Neural cell (in vitro differentiated cells): ENCODE measurements around the gene ERBB4.

Source experiments
- EP300 ChIP-seq: fragments of 450-650 bp; conservative IDR thresholded peaks from 2 replicates; pipeline ENCODE4 v1.6.1; 2014; ENCODE audit warnings: antibody characterized with exemption, mild to moderate bottlenecking, moderate library complexity; ENCODE audit not compliant: poor library complexity, severe bottlenecking
- EZH2 ChIP-seq: fragments of 200-600, 300-800 bp; shearing (Covaris generic), sonication (generic); IDR thresholded peaks from 2 replicates; pipeline ENCODE4 v1.6.1; 2014; ENCODE audit warnings: antibody characterized with exemption, low read length, borderline replicate concordance, mild to moderate bottlenecking; ENCODE audit not compliant: insufficient read depth, poor library complexity, severe bottlenecking
- MXI1 ChIP-seq: fragments of 450-650 bp; conservative IDR thresholded peaks from 2 replicates; pipeline ENCODE4 v1.6.1; 2014; ENCODE audit warnings: antibody characterized with exemption, mild to moderate bottlenecking; ENCODE audit not compliant: poor library complexity, severe bottlenecking
- POLR2AphosphoS5 ChIP-seq: IDR thresholded peaks from 2 replicates; pipeline ENCODE4 v1.6.1; 2012
- RAD21 ChIP-seq: fragments of 450-650 bp; conservative IDR thresholded peaks from 2 replicates; pipeline ENCODE4 v1.6.1; 2014; ENCODE audit warnings: antibody characterized with exemption, mild to moderate bottlenecking, moderate library complexity
- SMC3 ChIP-seq: fragments of 450-650 bp; conservative IDR thresholded peaks from 2 replicates; pipeline ENCODE4 v1.6.1; 2014; ENCODE audit warnings: antibody characterized with exemption, mild to moderate bottlenecking, moderate library complexity; ENCODE audit not compliant: poor library complexity
- TAF1 ChIP-seq: IDR thresholded peaks from 2 replicates; pipeline ENCODE4 v1.6.1; 2012; ENCODE audit warnings: low read depth
- TF ChIP-seq, protein P1 (sequence below): fragments of 450-650 bp; IDR thresholded peaks from 2 replicates; pipeline ENCODE4 v1.5.1; 2014; ENCODE audit warnings: antibody characterized with exemption, mild to moderate bottlenecking, moderate library complexity; ENCODE audit not compliant: poor library complexity, severe bottlenecking
- TF ChIP-seq, protein P2 (sequence below): IDR thresholded peaks from 2 replicates; pipeline ENCODE4 v1.6.1; 2012; ENCODE audit warnings: borderline replicate concordance

DNA sequence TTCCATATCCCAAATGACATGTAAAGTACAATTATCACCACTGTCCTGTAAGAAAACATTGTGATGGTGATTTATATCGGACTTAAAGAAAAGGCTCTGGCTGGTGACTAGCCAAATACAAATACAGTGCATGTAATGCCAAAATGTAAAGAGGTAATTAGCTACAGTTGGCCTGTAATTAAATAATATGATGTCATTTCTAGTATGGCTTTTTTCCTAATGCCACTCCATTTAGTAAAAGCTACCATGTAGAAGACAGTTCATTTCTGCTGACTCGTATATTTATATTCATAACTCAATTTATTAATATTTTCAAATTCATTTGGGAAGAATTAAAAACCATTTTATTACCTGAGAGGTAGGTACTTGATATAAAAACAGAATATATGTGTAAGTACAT lies 815.7 kb downstream of the ERBB4 start:
- TF ChIP-seq, protein P1, sequence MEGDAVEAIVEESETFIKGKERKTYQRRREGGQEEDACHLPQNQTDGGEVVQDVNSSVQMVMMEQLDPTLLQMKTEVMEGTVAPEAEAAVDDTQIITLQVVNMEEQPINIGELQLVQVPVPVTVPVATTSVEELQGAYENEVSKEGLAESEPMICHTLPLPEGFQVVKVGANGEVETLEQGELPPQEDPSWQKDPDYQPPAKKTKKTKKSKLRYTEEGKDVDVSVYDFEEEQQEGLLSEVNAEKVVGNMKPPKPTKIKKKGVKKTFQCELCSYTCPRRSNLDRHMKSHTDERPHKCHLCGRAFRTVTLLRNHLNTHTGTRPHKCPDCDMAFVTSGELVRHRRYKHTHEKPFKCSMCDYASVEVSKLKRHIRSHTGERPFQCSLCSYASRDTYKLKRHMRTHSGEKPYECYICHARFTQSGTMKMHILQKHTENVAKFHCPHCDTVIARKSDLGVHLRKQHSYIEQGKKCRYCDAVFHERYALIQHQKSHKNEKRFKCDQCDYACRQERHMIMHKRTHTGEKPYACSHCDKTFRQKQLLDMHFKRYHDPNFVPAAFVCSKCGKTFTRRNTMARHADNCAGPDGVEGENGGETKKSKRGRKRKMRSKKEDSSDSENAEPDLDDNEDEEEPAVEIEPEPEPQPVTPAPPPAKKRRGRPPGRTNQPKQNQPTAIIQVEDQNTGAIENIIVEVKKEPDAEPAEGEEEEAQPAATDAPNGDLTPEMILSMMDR = no peak
- TF ChIP-seq POLR2AphosphoS5 = no peak
- no peak for TF ChIP-seq RAD21
- TF ChIP-seq, protein P2, sequence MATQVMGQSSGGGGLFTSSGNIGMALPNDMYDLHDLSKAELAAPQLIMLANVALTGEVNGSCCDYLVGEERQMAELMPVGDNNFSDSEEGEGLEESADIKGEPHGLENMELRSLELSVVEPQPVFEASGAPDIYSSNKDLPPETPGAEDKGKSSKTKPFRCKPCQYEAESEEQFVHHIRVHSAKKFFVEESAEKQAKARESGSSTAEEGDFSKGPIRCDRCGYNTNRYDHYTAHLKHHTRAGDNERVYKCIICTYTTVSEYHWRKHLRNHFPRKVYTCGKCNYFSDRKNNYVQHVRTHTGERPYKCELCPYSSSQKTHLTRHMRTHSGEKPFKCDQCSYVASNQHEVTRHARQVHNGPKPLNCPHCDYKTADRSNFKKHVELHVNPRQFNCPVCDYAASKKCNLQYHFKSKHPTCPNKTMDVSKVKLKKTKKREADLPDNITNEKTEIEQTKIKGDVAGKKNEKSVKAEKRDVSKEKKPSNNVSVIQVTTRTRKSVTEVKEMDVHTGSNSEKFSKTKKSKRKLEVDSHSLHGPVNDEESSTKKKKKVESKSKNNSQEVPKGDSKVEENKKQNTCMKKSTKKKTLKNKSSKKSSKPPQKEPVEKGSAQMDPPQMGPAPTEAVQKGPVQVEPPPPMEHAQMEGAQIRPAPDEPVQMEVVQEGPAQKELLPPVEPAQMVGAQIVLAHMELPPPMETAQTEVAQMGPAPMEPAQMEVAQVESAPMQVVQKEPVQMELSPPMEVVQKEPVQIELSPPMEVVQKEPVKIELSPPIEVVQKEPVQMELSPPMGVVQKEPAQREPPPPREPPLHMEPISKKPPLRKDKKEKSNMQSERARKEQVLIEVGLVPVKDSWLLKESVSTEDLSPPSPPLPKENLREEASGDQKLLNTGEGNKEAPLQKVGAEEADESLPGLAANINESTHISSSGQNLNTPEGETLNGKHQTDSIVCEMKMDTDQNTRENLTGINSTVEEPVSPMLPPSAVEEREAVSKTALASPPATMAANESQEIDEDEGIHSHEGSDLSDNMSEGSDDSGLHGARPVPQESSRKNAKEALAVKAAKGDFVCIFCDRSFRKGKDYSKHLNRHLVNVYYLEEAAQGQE = no peak
- no peak for TF ChIP-seq TAF1
- TF ChIP-seq EZH2 = no peak
- no peak for TF ChIP-seq SMC3
- TF ChIP-seq MXI1 = no peak
- TF ChIP-seq EP300 = no peak
